H1 (cell line): ENCODE measurements around the gene MGME1. TPM values are rescaled to one million over a fixed set of nuclear protein-coding genes. Genes with fewer than 3 reads are reported as not detected.

Experiments
- CTCF ChIA-PET: fragments of 300-600 bp; sonication (Branson Sonifier 250); formaldehyde crosslinking; loops from one replicate; lab custom pipeline; 2021; ENCODE audit not compliant: partially characterized antibody; lab: Charles Lee
- POLR2A ChIA-PET: fragments of 300-600 bp; sonication (Branson Sonifier 250); formaldehyde crosslinking; loops from one replicate; lab custom pipeline; 2021; ENCODE audit warnings: inconsistent platforms; ENCODE audit not compliant: partially characterized antibody; lab: Charles Lee
- DNase-seq, 2 experiments: peaks; one replicate each; pipeline versions ENCODE4 v3.0.0 to v3.0.0-alpha.2; 2010 to 2022; ENCODE audit warnings: low spot score in 2 of 2, low read depth in 1 of 2, mixed read lengths in 1 of 2
- FAIRE-seq: peaks from 2 replicates; lab custom pipeline; 2011; peaks lifted over from hg19 to GRCh38; lab: Jason Lieb, UNC
- H2AFZ ChIP-seq: 2 replicates; pipeline ENCODE4 v1.8.1; 2012; ENCODE audit warnings: low read length, inconsistent platforms
- H2AK5ac ChIP-seq: 2 replicates; pipeline ENCODE4 v1.6.1; 2013; ENCODE audit warnings: low read depth, low read length
- H2BK120ac ChIP-seq: replicated peaks from 2 replicates; pipeline ENCODE3; 2013; ENCODE audit warnings: low read depth, low read length, inconsistent platforms
- H2BK12ac ChIP-seq: 2 replicates; pipeline ENCODE4 v1.6.1; 2013; ENCODE audit warnings: low read depth, low read length
- H2BK15ac ChIP-seq: 2 replicates; pipeline ENCODE4 v1.6.1; 2013; ENCODE audit warnings: low read length
- H2BK20ac ChIP-seq: 2 replicates; pipeline ENCODE4 v1.6.1; 2013; ENCODE audit warnings: low read length
- H2BK5ac ChIP-seq: 2 replicates; pipeline ENCODE4 v1.6.1; 2013; ENCODE audit warnings: low read depth, low read length
- H3K14ac ChIP-seq: 2 replicates; pipeline ENCODE4 v1.6.1; 2013; ENCODE audit warnings: inconsistent platforms; ENCODE audit not compliant: insufficient read length
- H3K18ac ChIP-seq: 2 replicates; pipeline ENCODE4 v1.6.1; 2013; ENCODE audit warnings: low read length; ENCODE audit errors: extremely low read depth
- H3K23ac ChIP-seq: 2 replicates; pipeline ENCODE4 v1.6.1; 2013; ENCODE audit warnings: inconsistent platforms; ENCODE audit not compliant: insufficient read length
- H3K23me2 ChIP-seq: 2 replicates; pipeline ENCODE4 v1.6.1; 2013; ENCODE audit warnings: low read depth, low read length
- H3K27ac ChIP-seq: 2 replicates; pipeline ENCODE4 v1.6.1; 2011; ENCODE audit warnings: low read depth, low read length, inconsistent platforms
- H3K27me3 ChIP-seq, 4 experiments: replicated peaks in 1 of 4; 1 replicate in 1 of 4; 2 replicates in 3 of 4; pipeline versions ENCODE4 v1.6.1 to v1.8.1; 2011 to 2013; ENCODE audit warnings: low read length in 3 of 4, mild to moderate bottlenecking in 3 of 4, inconsistent platforms in 2 of 4, mixed read lengths in 2 of 4, moderate library complexity in 1 of 4; ENCODE audit not compliant: control insufficient read depth in 3 of 4, insufficient read depth in 3 of 4; ENCODE audit errors: extremely low read depth in 1 of 4
- H3K36me3 ChIP-seq, 4 experiments: 2 replicates each; pipeline versions ENCODE4 v1.6.1 to v1.8.1; 2011 to 2013; ENCODE audit warnings: mild to moderate bottlenecking in 4 of 4, low read length in 3 of 4, moderate library complexity in 2 of 4, control low read depth in 1 of 4, inconsistent platforms in 1 of 4; ENCODE audit not compliant: insufficient read depth in 4 of 4, control insufficient read depth in 2 of 4
- H3K4ac ChIP-seq: replicated peaks from 2 replicates; pipeline ENCODE3; 2013; ENCODE audit warnings: low read length, low read depth, mixed read lengths, inconsistent platforms; ENCODE audit not compliant: insufficient read length
- H3K4me1 ChIP-seq, 4 experiments: replicated peaks in 1 of 4; 1 replicate in 1 of 4; 2 replicates in 3 of 4; pipeline versions ENCODE4 v1.6.1 to v1.8.1; 2011 to 2013; ENCODE audit warnings: low read length in 3 of 4, inconsistent platforms in 2 of 4, mixed read lengths in 1 of 4; ENCODE audit not compliant: insufficient read depth in 4 of 4, control insufficient read depth in 3 of 4
- H3K4me2 ChIP-seq, 2 experiments: 2 replicates each; pipeline versions ENCODE4 v1.6.1 to v1.8.1; 2011 to 2013; ENCODE audit warnings: low read depth in 2 of 2, low read length in 2 of 2, control low read depth in 1 of 2, inconsistent platforms in 1 of 2, mild to moderate bottlenecking in 1 of 2; ENCODE audit not compliant: insufficient read depth in 1 of 2
- H3K4me3 ChIP-seq, 4 experiments: fragments of 200-600, 300-600 bp in 1 of 4; sonication (generic), shearing (Covaris generic), sonication (Bioruptor Twin) in 1 of 4; 2 replicates each; pipeline versions ENCODE4 v1.5.1 to v1.8.1; 2011 to 2016; ENCODE audit warnings: low read length in 4 of 4, low read depth in 3 of 4, control low read depth in 2 of 4, inconsistent platforms in 2 of 4, mild to moderate bottlenecking in 2 of 4, mixed read lengths in 1 of 4, moderate library complexity in 1 of 4; ENCODE audit not compliant: insufficient read depth in 2 of 4; ENCODE audit errors: extremely low read depth in 1 of 4
- H3K56ac ChIP-seq: replicated peaks from 2 replicates; pipeline ENCODE3; 2013; ENCODE audit warnings: low read depth, mild to moderate bottlenecking, mixed read lengths, low read length, inconsistent platforms; ENCODE audit not compliant: insufficient read length
- H3K79me1 ChIP-seq: 2 replicates; pipeline ENCODE4 v1.6.1; 2013; ENCODE audit warnings: low read depth, low read length, control low read depth
- H3K79me2 ChIP-seq, 2 experiments: 2 replicates each; pipeline versions ENCODE4 v1.6.1 to v1.8.1; 2012 to 2013; ENCODE audit warnings: low read length in 2 of 2, mild to moderate bottlenecking in 2 of 2, inconsistent platforms in 1 of 2; ENCODE audit not compliant: insufficient read depth in 2 of 2, control insufficient read depth in 1 of 2
- H3K9ac ChIP-seq, 4 experiments: replicated peaks in 1 of 4; 1 replicate in 1 of 4; 2 replicates in 3 of 4; pipeline versions ENCODE4 v1.6.1 to v1.8.1; 2011 to 2013; ENCODE audit warnings: low read depth in 3 of 4, low read length in 3 of 4, control low read depth in 2 of 4, mild to moderate bottlenecking in 2 of 4, moderate library complexity in 2 of 4, inconsistent platforms in 1 of 4; ENCODE audit errors: extremely low read depth in 1 of 4
- H3K9me3 ChIP-seq, 2 experiments: 2 replicates each; pipeline versions ENCODE4 v1.6.1 to v1.8.1; 2012 to 2013; ENCODE audit warnings: mild to moderate bottlenecking in 2 of 2, moderate library complexity in 2 of 2, control low read depth in 1 of 2, inconsistent platforms in 1 of 2, low read depth in 1 of 2, low read length in 1 of 2, mixed read lengths in 1 of 2; ENCODE audit not compliant: insufficient read depth in 2 of 2
- H4K20me1 ChIP-seq, 2 experiments: replicated peaks in 1 of 2; 2 replicates each; pipeline versions ENCODE3 to v1.8.1; 2011 to 2013; ENCODE audit warnings: inconsistent platforms in 2 of 2, low read length in 2 of 2, mild to moderate bottlenecking in 1 of 2; ENCODE audit not compliant: insufficient read depth in 2 of 2, control insufficient read depth in 1 of 2
- H4K5ac ChIP-seq: 2 replicates; pipeline ENCODE4 v1.6.1; 2013; ENCODE audit warnings: low read length, low read depth, mixed read lengths, inconsistent platforms; ENCODE audit not compliant: insufficient read length
- H4K8ac ChIP-seq: 2 replicates; pipeline ENCODE4 v1.8.0; 2013; ENCODE audit warnings: mild to moderate bottlenecking, moderate library complexity, low read length, inconsistent platforms; ENCODE audit not compliant: insufficient read depth; ENCODE audit errors: extremely low read depth
- H4K91ac ChIP-seq: replicated peaks from 2 replicates; pipeline ENCODE3; 2013; ENCODE audit warnings: low read length, mixed read lengths, inconsistent platforms; ENCODE audit not compliant: insufficient read length
- BCL11A ChIP-seq, 2 experiments: IDR thresholded peaks; one replicate each; pipeline ENCODE4 v1.6.1; 2011; ENCODE audit warnings: low read depth in 2 of 2, low read length in 2 of 2, mild to moderate bottlenecking in 2 of 2
- CEBPB ChIP-seq: IDR thresholded peaks from 2 replicates; pipeline ENCODE4 v1.6.1; 2012; ENCODE audit warnings: low read depth, low read length
- CHD2 ChIP-seq: IDR thresholded peaks from 2 replicates; pipeline ENCODE4 v1.6.1; 2012; ENCODE audit warnings: low read length, improper control_type of control experiment
- EGR1 ChIP-seq: IDR thresholded peaks from 2 replicates; pipeline ENCODE4 v1.6.1; 2011; ENCODE audit warnings: low read depth, low read length, borderline replicate concordance
- GABPA ChIP-seq: IDR thresholded peaks from 2 replicates; pipeline ENCODE4 v1.6.1; 2011; ENCODE audit warnings: mild to moderate bottlenecking, low read length, moderate library complexity, borderline replicate concordance; ENCODE audit not compliant: insufficient read depth
- GTF2F1 ChIP-seq: IDR thresholded peaks from 2 replicates; pipeline ENCODE4 v1.6.1; 2012; ENCODE audit warnings: low read depth, low read length, improper control_type of control experiment, borderline replicate concordance
- POLR2A ChIP-seq, 2 experiments: IDR thresholded peaks; 1 replicate in 1 of 2; 2 replicates in 1 of 2; pipeline ENCODE4 v1.6.1; 2011; ENCODE audit warnings: low read depth in 2 of 2, low read length in 2 of 2, mild to moderate bottlenecking in 2 of 2; ENCODE audit errors: control extremely low read depth in 1 of 2
- RNF2 ChIP-seq: fragments of 200-900, 300-1000 bp; sonication (generic); IDR thresholded peaks from 2 replicates; pipeline ENCODE4 v1.7.1; 2016; ENCODE audit warnings: borderline replicate concordance, low read depth, mild to moderate bottlenecking, antibody characterized with exemption, low read length; ENCODE audit not compliant: poor library complexity, severe bottlenecking; ENCODE audit errors: missing control alignments
- SP4 ChIP-seq: IDR thresholded peaks from 2 replicates; pipeline ENCODE4 v1.6.1; 2012; ENCODE audit warnings: low read length, inconsistent platforms
- TAF1 ChIP-seq: IDR thresholded peaks from 2 replicates; pipeline ENCODE4 v1.6.1; 2011; ENCODE audit warnings: mild to moderate bottlenecking, low read depth, low read length
- TAF7 ChIP-seq: optimal IDR thresholded peaks from 2 replicates; pipeline ENCODE3; 2011; ENCODE audit warnings: low read depth, mild to moderate bottlenecking, inconsistent platforms, low read length, moderate library complexity, borderline replicate concordance
- TBP ChIP-seq: IDR thresholded peaks from 2 replicates; pipeline ENCODE4 v1.6.1; 2011; ENCODE audit warnings: low read depth, low read length, improper control_type of control experiment
- TCF12 ChIP-seq: IDR thresholded peaks from 2 replicates; pipeline ENCODE4 v1.6.1; 2011; ENCODE audit warnings: low read depth, mild to moderate bottlenecking, low read length
- TEAD4 ChIP-seq: IDR thresholded peaks from 2 replicates; pipeline ENCODE4 v1.6.1; 2012; ENCODE audit warnings: low read depth, low read length, inconsistent platforms, mixed read lengths
- WGBS, 2 experiments: shearing (Covaris generic) in 1 of 2; methylation state at CpG; one replicate each; pipeline versions ENCODE4 v1.1.6 to v1.1.7; 2013 to 2015; ENCODE audit warnings: low lambda C conversion rate in 2 of 2, mixed read lengths in 2 of 2, inconsistent platforms in 1 of 2, low coverage in 1 of 2, missing lambda C conversion rate in 1 of 2; ENCODE audit not compliant: insufficient replicate concordance in 2 of 2, insufficient coverage in 1 of 2, insufficient read length in 1 of 2; ENCODE audit errors: extremely low coverage in 1 of 2, missing lambda C conversion rate in 1 of 2; 5-methylcytosine and 5-hydroxymethylcytosine counted together
- polyA plus RNA-seq, 7 experiments: library from polyadenylated mRNA; depleted of rRNA in 3 of 7; stranded (reverse) in 5 of 7; unstranded in 2 of 7; fragments of >200 nt in 5 of 7; fragments of 200-250 nt in 2 of 7; gene quantifications; 1 replicate in 5 of 7; 2 replicates in 1 of 7; 4 replicates in 1 of 7; pipeline versions ENCODE4 v1.2.1 to v1.2.3, GENCODE V29; 2011 to 2013; ENCODE audit warnings: missing spikeins in 2 of 7, mixed read lengths in 2 of 7
- total RNA-seq: library from RNA; stranded (reverse); fragmentation: NEBNext Ultra II Directional; extraction: Animal tissue kit (Norgen Biotek cat#: 25700); gene quantifications from 2 replicates; pipeline ENCODE4 v1.2.1, GENCODE V29; 2021

The MGME1 gene
- total and polyA plus RNA-seq, 2 of the 8 experiments (the other 6 are each of a cell fraction or from before 2014, with no cell fraction given): 27.7 to 59.0 TPM

GRCh38 chr20:17992847-17993513 lies 24.2 kb downstream of the MGME1 start:
- CTCF ChIA-PET: interaction anchor here (0.6 to 4.1 kb wide), 7 partner anchors 12 to 45 kb away, joined by 3 to 27 read pairs (median 3); no protein-coding TSS in a partner anchor
- TF ChIP-seq GTF2F1: no peak
- no peak for TF ChIP-seq CEBPB
- TF ChIP-seq BCL11A (IDR thresholded peaks at IDR 0.05; ENCODE audit: low read depth in 2 of 2, low read length in 2 of 2): no peak
- no peak for TF ChIP-seq TAF7
- TF ChIP-seq POLR2A (IDR thresholded peaks at IDR 0.05; ENCODE audit: control extremely low read depth in 1 of 2, low read depth in 2 of 2, low read length in 2 of 2): no peak
- TF ChIP-seq TCF12: no peak
- no peak for TF ChIP-seq TEAD4
- no peak for TF ChIP-seq CHD2
- TF ChIP-seq SP4: no peak
- no peak for TF ChIP-seq TBP
- TF ChIP-seq EGR1: no peak
- no peak for TF ChIP-seq RNF2
- TF ChIP-seq GABPA: no peak
- TF ChIP-seq TAF1: no peak

More at GRCh38 chr20:17992847-17993513, 24.2 kb downstream of the MGME1 start:
- no peak overlapping the region for H2BK20ac ChIP-seq
- no peak overlapping the region for H2AK5ac ChIP-seq
- peaks cover 7 to 37% (median 20%) of the 10 kb centered on the region in 4 experiments; a peak in 7 of 8 replicates for H3K36me3 ChIP-seq
- H3K4ac ChIP-seq: no peak overlapping the region
- H3K79me2 ChIP-seq: peaks cover 0 to 2% of the 10 kb centered on the region in 2 experiments; a peak in 2 of 4 replicates
- no peak overlapping the region for H2BK12ac ChIP-seq
- no peak overlapping the region for H2BK120ac ChIP-seq
- no peaks in the 10 kb centered on the region for H3K79me1 ChIP-seq
- H3K27ac ChIP-seq: no peak overlapping the region
- H3K9me3 ChIP-seq: no peaks in the 10 kb centered on the region
- no peak overlapping the region for H2BK5ac ChIP-seq
- FAIRE-seq (no peak), DNase-seq (no peak)
- no peak overlapping the region for H4K8ac ChIP-seq
- no peak overlapping the region for H4K91ac ChIP-seq
- H3K56ac ChIP-seq: no peak overlapping the region
- no peaks in the 10 kb centered on the region for H3K27me3 ChIP-seq
- no peak overlapping the region for H2AFZ ChIP-seq
- POLR2A ChIA-PET: interaction anchor here (1.1 to 31.5 kb wide), 4 partner anchors 9 to 31 kb away, joined by 3 to 424 read pairs (median 6); partner anchors contain the start of genes MGME1 and SNX5
- no peak overlapping the region for H3K4me2 ChIP-seq
- H4K5ac ChIP-seq: no peak overlapping the region
- H3K4me3 ChIP-seq: no peak overlapping the region
- no peaks in the 10 kb centered on the region for H3K23me2 ChIP-seq
- WGBS, 2 experiments: 84% methylated on average over 5 of the region's 5 CpGs; no CpG with 5 or more reads in 1 of the 2 experiments
- H3K14ac ChIP-seq: no peak overlapping the region
- H3K9ac ChIP-seq: no peak overlapping the region
- no peaks in the 10 kb centered on the region for H3K4me1 ChIP-seq
- H3K23ac ChIP-seq: no peak overlapping the region
- H2BK15ac ChIP-seq: no peak overlapping the region
- H3K18ac ChIP-seq: no peak overlapping the region
- peaks cover 0 to 1% of the 10 kb centered on the region in 2 experiments for H4K20me1 ChIP-seq
